Measurements from ENCODE around the gene AGRP.

The AGRP gene

GRCh38 chr16:67526149-67526791 lies 42.9 kb upstream of the AGRP start:
- no peak overlapping the region for H3K4me3 ChIP-seq (ENCODE audit: low read depth, low read length)
- no peak for TF ChIP-seq CTCF (IDR thresholded peaks at IDR 0.05; ENCODE audit: control insufficient read depth, extremely low read depth, insufficient read depth)
- DNase-seq (ENCODE audit: low read depth): no peak

GRCh38 chr16:67525176-67525860 lies 42.0 kb upstream of the AGRP start:
- DNase-seq (ENCODE audit: low read depth): no peak
- H3K4me3 ChIP-seq (ENCODE audit: low read depth, low read length): no peak overlapping the region
- no peak for TF ChIP-seq CTCF (IDR thresholded peaks at IDR 0.05; ENCODE audit: control insufficient read depth, extremely low read depth, insufficient read depth)

- DNase-seq (ENCODE audit: low read depth): peak; percentile 88
Observed at GRCh38 chr16:67521095-67521804, 37.9 kb upstream of the AGRP start.

GRCh38 chr16:67519242-67519641 lies 35.9 kb upstream of the AGRP start:
- no peak for TF ChIP-seq CTCF (IDR thresholded peaks at IDR 0.05; ENCODE audit: control insufficient read depth, extremely low read depth, insufficient read depth)
- no peak overlapping the region for H3K4me3 ChIP-seq (ENCODE audit: low read depth, low read length)
- DNase-seq (ENCODE audit: low read depth): no peak

More at GRCh38 chr16:67521095-67521804, 37.9 kb upstream of the AGRP start:
- H3K4me3 ChIP-seq (ENCODE audit: low read depth, low read length): peak overlapping the region; percentile 53
- TF ChIP-seq CTCF (IDR thresholded peaks at IDR 0.05; ENCODE audit: control insufficient read depth, extremely low read depth, insufficient read depth): peak; percentile 99

- TF ChIP-seq CTCF (IDR thresholded peaks at IDR 0.05; ENCODE audit: control insufficient read depth, extremely low read depth, insufficient read depth): no peak
- no peak for DNase-seq (ENCODE audit: low read depth)
- no peak overlapping the region for H3K4me3 ChIP-seq (ENCODE audit: low read depth, low read length)
Observed at GRCh38 chr16:67518676-67519075, 35.3 kb upstream of the AGRP start.

- no peak for TF ChIP-seq CTCF (IDR thresholded peaks at IDR 0.05; ENCODE audit: control insufficient read depth, extremely low read depth, insufficient read depth)
- DNase-seq (ENCODE audit: low read depth): no peak
- H3K4me3 ChIP-seq (ENCODE audit: low read depth, low read length): no peak overlapping the region
Observed at GRCh38 chr16:67517661-67518423, 34.5 kb upstream of the AGRP start.
